HL-60 (cell line): ENCODE measurements around the gene TMEM184B.

Experiments used
- DNase-seq, 2 experiments: peaks; one replicate each; pipeline ENCODE4 v3.0.0-alpha.2; 2010 to 2020; ENCODE audit warnings: low read depth in 1 of 2, low spot score in 1 of 2
- H3K27ac ChIP-seq: fragments of 250-450 bp; sonication (Bioruptor Pico); replicated peaks from 2 replicates; pipeline ENCODE4 v1.5.1; 2020; ENCODE audit warnings: mild to moderate bottlenecking, moderate library complexity
- H3K27me3 ChIP-seq: fragments of 250-450 bp; sonication (Bioruptor Pico); 2 replicates; pipeline ENCODE4 v1.5.1; 2021; ENCODE audit warnings: mild to moderate bottlenecking, moderate library complexity; ENCODE audit not compliant: insufficient read depth, poor library complexity, severe bottlenecking
- H3K4me3 ChIP-seq: replicated peaks from 2 replicates; pipeline ENCODE4 v1.5.1; 2011; ENCODE audit warnings: mild to moderate bottlenecking, control low read depth, low read length; ENCODE audit not compliant: insufficient read depth
- CTCF ChIP-seq: IDR thresholded peaks from one replicate; pipeline ENCODE4 v1.5.1; 2011; ENCODE audit warnings: low read length, control low read depth, inconsistent platforms; ENCODE audit not compliant: insufficient read depth
- GABPA ChIP-seq: IDR thresholded peaks from 2 replicates; pipeline ENCODE4 v1.6.1; 2012; ENCODE audit warnings: low read depth
- POLR2AphosphoS5 ChIP-seq: IDR thresholded peaks from 2 replicates; pipeline ENCODE4 v1.6.1; 2012; ENCODE audit warnings: low read depth
- REST ChIP-seq: IDR thresholded peaks from 2 replicates; pipeline ENCODE4 v1.6.1; 2012; ENCODE audit warnings: low read depth; ENCODE audit not compliant: insufficient replicate concordance
- SPI1 ChIP-seq: IDR thresholded peaks from 2 replicates; pipeline ENCODE4 v1.6.1; 2012; ENCODE audit warnings: low read depth, mild to moderate bottlenecking, borderline replicate concordance

Gene TMEM184B

GRCh38 chr22:38249301-38249700 lies 23.5 kb downstream of the TMEM184B start:
- no peaks in the 10 kb centered on the region for H3K27me3 ChIP-seq
- no peak for TF ChIP-seq GABPA
- no peak for TF ChIP-seq CTCF
- TF ChIP-seq POLR2AphosphoS5 = no peak
- TF ChIP-seq REST = no peak
- TF ChIP-seq SPI1 = no peak
- DNase-seq = no peak
- H3K27ac ChIP-seq = no peak overlapping the region
- H3K4me3 ChIP-seq = no peak overlapping the region

GRCh38 chr22:38248280-38248679 lies 24.5 kb downstream of the TMEM184B start:
- no peak overlapping the region for H3K27ac ChIP-seq
- H3K4me3 ChIP-seq = no peak overlapping the region
- DNase-seq = no peak
- TF ChIP-seq REST (no peak), CTCF (no peak), SPI1 (no peak), POLR2AphosphoS5 (no peak), GABPA (no peak)
- no peaks in the 10 kb centered on the region for H3K27me3 ChIP-seq

- no peak for TF ChIP-seq REST
- no peak for TF ChIP-seq SPI1
- TF ChIP-seq GABPA = no peak
- DNase-seq = no peak
- Histone ChIP-seq H3K27ac (no peak overlapping the region), H3K4me3 (no peak overlapping the region), H3K27me3 (no peaks in the 10 kb centered on the region)
Observed at GRCh38 chr22:38247713-38248112, 25.1 kb downstream of the TMEM184B start.

GRCh38 chr22:38246692-38247091 lies 26.1 kb downstream of the TMEM184B start:
- no peaks in the 10 kb centered on the region for H3K27me3 ChIP-seq
- H3K27ac ChIP-seq = no peak overlapping the region
- H3K4me3 ChIP-seq = no peak overlapping the region
- DNase-seq = no peak
- no peak for TF ChIP-seq REST
- no peak for TF ChIP-seq POLR2AphosphoS5
- no peak for TF ChIP-seq CTCF
- TF ChIP-seq SPI1 = no peak
- TF ChIP-seq GABPA = no peak
